HL-60 (cell line): ENCODE data around the gene UPF2.

Experiments
- GABPA ChIP-seq: IDR thresholded peaks from 2 replicates; pipeline ENCODE4 v1.6.1; 2012; ENCODE audit warnings: low read depth
- POLR2AphosphoS5 ChIP-seq: IDR thresholded peaks from 2 replicates; pipeline ENCODE4 v1.6.1; 2012; ENCODE audit warnings: low read depth
- SPI1 ChIP-seq: IDR thresholded peaks from 2 replicates; pipeline ENCODE4 v1.6.1; 2012; ENCODE audit warnings: low read depth, mild to moderate bottlenecking, borderline replicate concordance
- TF ChIP-seq, protein P1 (sequence below): IDR thresholded peaks from one replicate; pipeline ENCODE4 v1.5.1; 2011; ENCODE audit warnings: low read length, control low read depth, inconsistent platforms; ENCODE audit not compliant: insufficient read depth
- TF ChIP-seq, protein P2 (sequence below): IDR thresholded peaks from 2 replicates; pipeline ENCODE4 v1.6.1; 2012; ENCODE audit warnings: low read depth; ENCODE audit not compliant: insufficient replicate concordance

DNA sequence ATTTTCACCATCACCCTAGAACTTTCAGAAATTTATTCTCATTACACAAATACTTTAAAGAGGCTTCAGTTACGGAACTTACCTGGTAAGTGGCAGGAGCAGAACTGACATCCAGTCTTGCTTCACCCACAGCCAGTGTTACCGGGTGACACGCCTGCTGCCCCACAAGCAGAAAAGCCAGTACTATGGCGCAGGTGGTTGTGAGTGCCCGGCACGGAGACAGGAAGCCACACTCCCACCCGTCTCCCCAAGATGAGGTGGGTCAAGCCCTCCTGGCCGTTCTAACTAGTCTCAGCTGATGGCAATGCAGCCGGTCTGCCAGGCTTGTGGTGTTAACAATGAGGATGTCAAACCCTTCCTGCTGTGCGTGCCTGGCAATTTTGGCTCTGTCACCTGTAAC is 132.5 kb downstream of the UPF2 start:
- TF ChIP-seq, protein P1, sequence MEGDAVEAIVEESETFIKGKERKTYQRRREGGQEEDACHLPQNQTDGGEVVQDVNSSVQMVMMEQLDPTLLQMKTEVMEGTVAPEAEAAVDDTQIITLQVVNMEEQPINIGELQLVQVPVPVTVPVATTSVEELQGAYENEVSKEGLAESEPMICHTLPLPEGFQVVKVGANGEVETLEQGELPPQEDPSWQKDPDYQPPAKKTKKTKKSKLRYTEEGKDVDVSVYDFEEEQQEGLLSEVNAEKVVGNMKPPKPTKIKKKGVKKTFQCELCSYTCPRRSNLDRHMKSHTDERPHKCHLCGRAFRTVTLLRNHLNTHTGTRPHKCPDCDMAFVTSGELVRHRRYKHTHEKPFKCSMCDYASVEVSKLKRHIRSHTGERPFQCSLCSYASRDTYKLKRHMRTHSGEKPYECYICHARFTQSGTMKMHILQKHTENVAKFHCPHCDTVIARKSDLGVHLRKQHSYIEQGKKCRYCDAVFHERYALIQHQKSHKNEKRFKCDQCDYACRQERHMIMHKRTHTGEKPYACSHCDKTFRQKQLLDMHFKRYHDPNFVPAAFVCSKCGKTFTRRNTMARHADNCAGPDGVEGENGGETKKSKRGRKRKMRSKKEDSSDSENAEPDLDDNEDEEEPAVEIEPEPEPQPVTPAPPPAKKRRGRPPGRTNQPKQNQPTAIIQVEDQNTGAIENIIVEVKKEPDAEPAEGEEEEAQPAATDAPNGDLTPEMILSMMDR, result no peak
- no peak for TF ChIP-seq POLR2AphosphoS5
- TF ChIP-seq, protein P2, sequence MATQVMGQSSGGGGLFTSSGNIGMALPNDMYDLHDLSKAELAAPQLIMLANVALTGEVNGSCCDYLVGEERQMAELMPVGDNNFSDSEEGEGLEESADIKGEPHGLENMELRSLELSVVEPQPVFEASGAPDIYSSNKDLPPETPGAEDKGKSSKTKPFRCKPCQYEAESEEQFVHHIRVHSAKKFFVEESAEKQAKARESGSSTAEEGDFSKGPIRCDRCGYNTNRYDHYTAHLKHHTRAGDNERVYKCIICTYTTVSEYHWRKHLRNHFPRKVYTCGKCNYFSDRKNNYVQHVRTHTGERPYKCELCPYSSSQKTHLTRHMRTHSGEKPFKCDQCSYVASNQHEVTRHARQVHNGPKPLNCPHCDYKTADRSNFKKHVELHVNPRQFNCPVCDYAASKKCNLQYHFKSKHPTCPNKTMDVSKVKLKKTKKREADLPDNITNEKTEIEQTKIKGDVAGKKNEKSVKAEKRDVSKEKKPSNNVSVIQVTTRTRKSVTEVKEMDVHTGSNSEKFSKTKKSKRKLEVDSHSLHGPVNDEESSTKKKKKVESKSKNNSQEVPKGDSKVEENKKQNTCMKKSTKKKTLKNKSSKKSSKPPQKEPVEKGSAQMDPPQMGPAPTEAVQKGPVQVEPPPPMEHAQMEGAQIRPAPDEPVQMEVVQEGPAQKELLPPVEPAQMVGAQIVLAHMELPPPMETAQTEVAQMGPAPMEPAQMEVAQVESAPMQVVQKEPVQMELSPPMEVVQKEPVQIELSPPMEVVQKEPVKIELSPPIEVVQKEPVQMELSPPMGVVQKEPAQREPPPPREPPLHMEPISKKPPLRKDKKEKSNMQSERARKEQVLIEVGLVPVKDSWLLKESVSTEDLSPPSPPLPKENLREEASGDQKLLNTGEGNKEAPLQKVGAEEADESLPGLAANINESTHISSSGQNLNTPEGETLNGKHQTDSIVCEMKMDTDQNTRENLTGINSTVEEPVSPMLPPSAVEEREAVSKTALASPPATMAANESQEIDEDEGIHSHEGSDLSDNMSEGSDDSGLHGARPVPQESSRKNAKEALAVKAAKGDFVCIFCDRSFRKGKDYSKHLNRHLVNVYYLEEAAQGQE, result no peak
- TF ChIP-seq GABPA, result no peak
- no peak for TF ChIP-seq SPI1
